ENCODE results near the gene TMEM182.

TMEM182 gene

GRCh38 chr2:102768253-102768652, 6.4 kb downstream of the TMEM182 start:
- no peak for DNase-seq (ENCODE audit: low read depth, low spot score)

- DNase-seq (ENCODE audit: low read depth, low spot score): no peak
Measured at GRCh38 chr2:102768892-102769291, 7.1 kb downstream of the TMEM182 start.

- no peak for DNase-seq (ENCODE audit: low read depth, low spot score)
Measured at GRCh38 chr2:102770506-102770905, 8.7 kb downstream of the TMEM182 start.

GRCh38 chr2:102771114-102771513, 9.3 kb downstream of the TMEM182 start:
- no peak for DNase-seq (ENCODE audit: low read depth, low spot score)

GRCh38 chr2:102772659-102773058, 10.8 kb downstream of the TMEM182 start:
- no peak for DNase-seq (ENCODE audit: low read depth, low spot score)

- no peak for DNase-seq (ENCODE audit: low read depth, low spot score)
Measured at GRCh38 chr2:102773149-102773705, 11.4 kb downstream of the TMEM182 start.

- no peak for DNase-seq (ENCODE audit: low read depth, low spot score)
Measured at GRCh38 chr2:102778260-102778659, 16.4 kb downstream of the TMEM182 start.

- DNase-seq (ENCODE audit: low read depth, low spot score): no peak
Measured at GRCh38 chr2:102780467-102780866, 18.6 kb downstream of the TMEM182 start.

- no peak for DNase-seq (ENCODE audit: low read depth, low spot score)
Measured at GRCh38 chr2:102782187-102782586, 20.4 kb downstream of the TMEM182 start.

GRCh38 chr2:102782933-102783332, 21.1 kb downstream of the TMEM182 start:
- no peak for DNase-seq (ENCODE audit: low read depth, low spot score)

- no peak for DNase-seq (ENCODE audit: low read depth, low spot score)
Measured at GRCh38 chr2:102783506-102784183, 21.8 kb downstream of the TMEM182 start.

- no peak for DNase-seq (ENCODE audit: low read depth, low spot score)
Measured at GRCh38 chr2:102784940-102785339, 23.1 kb downstream of the TMEM182 start.

GRCh38 chr2:102788216-102788884, 26.5 kb downstream of the TMEM182 start:
- no peak for DNase-seq (ENCODE audit: low read depth, low spot score)

- DNase-seq (ENCODE audit: low read depth, low spot score): no peak
Measured at GRCh38 chr2:102788885-102789260, 27.0 kb downstream of the TMEM182 start.

- DNase-seq (ENCODE audit: low read depth, low spot score): no peak
Measured at GRCh38 chr2:102789349-102790090, 27.7 kb downstream of the TMEM182 start.

- DNase-seq (ENCODE audit: low read depth, low spot score): no peak
Measured at GRCh38 chr2:102790091-102790455, 28.2 kb downstream of the TMEM182 start.

- no peak for DNase-seq (ENCODE audit: low read depth, low spot score)
Measured at GRCh38 chr2:102792568-102793208, 30.9 kb downstream of the TMEM182 start.

GRCh38 chr2:102795641-102796040, 33.8 kb downstream of the TMEM182 start:
- no peak for DNase-seq (ENCODE audit: low read depth, low spot score)

- DNase-seq (ENCODE audit: low read depth, low spot score): no peak
Measured at GRCh38 chr2:102796337-102796736, 34.5 kb downstream of the TMEM182 start.

- no peak for DNase-seq (ENCODE audit: low read depth, low spot score)
Measured at GRCh38 chr2:102797486-102797885, 35.7 kb downstream of the TMEM182 start.

GRCh38 chr2:102798181-102798580, 36.4 kb downstream of the TMEM182 start:
- DNase-seq (ENCODE audit: low read depth, low spot score): no peak

GRCh38 chr2:102801098-102801718, 39.4 kb downstream of the TMEM182 start:
- DNase-seq (ENCODE audit: low read depth, low spot score): no peak

All from activated CD4-positive, CD25-positive, alpha-beta regulatory T cell treated with anti-CD3 and anti-CD28 coated beads, Interleukin-2, amount 50 U/mL, for 16 hours (primary cell).